H1 (cell line): ENCODE results near the gene FAM163A. TPM values are rescaled to one million over a fixed set of nuclear protein-coding genes. Genes with fewer than 3 reads are reported as not detected.
"Not testable (repeated sequence)": the region's sequence is repeated elsewhere in the genome, so short reads cannot be mapped to it uniquely, and the experiment has no call there.

Experiments used
- CTCF ChIA-PET: fragments of 300-600 bp; sonication (Branson Sonifier 250); formaldehyde crosslinking; loops from one replicate; lab custom pipeline; 2021; ENCODE audit not compliant: partially characterized antibody; lab: Charles Lee
- POLR2A ChIA-PET: fragments of 300-600 bp; sonication (Branson Sonifier 250); formaldehyde crosslinking; loops from one replicate; lab custom pipeline; 2021; ENCODE audit warnings: inconsistent platforms; ENCODE audit not compliant: partially characterized antibody; lab: Charles Lee
- DNase-seq, 2 experiments: peaks; one replicate each; pipeline versions ENCODE4 v3.0.0 to v3.0.0-alpha.2; 2010 to 2022; ENCODE audit warnings: low spot score in 2 of 2, low read depth in 1 of 2, mixed read lengths in 1 of 2
- FAIRE-seq: peaks from 2 replicates; lab custom pipeline; 2011; peaks lifted over from hg19 to GRCh38; lab: Jason Lieb, UNC
- H2AFZ ChIP-seq: 2 replicates; pipeline ENCODE4 v1.8.1; 2012; ENCODE audit warnings: low read length, inconsistent platforms
- H2AK5ac ChIP-seq: 2 replicates; pipeline ENCODE4 v1.6.1; 2013; ENCODE audit warnings: low read depth, low read length
- H2BK120ac ChIP-seq: replicated peaks from 2 replicates; pipeline ENCODE3; 2013; ENCODE audit warnings: low read depth, low read length, inconsistent platforms
- H2BK12ac ChIP-seq: 2 replicates; pipeline ENCODE4 v1.6.1; 2013; ENCODE audit warnings: low read depth, low read length
- H2BK15ac ChIP-seq: 2 replicates; pipeline ENCODE4 v1.6.1; 2013; ENCODE audit warnings: low read length
- H2BK20ac ChIP-seq: 2 replicates; pipeline ENCODE4 v1.6.1; 2013; ENCODE audit warnings: low read length
- H2BK5ac ChIP-seq: 2 replicates; pipeline ENCODE4 v1.6.1; 2013; ENCODE audit warnings: low read depth, low read length
- H3K14ac ChIP-seq: 2 replicates; pipeline ENCODE4 v1.6.1; 2013; ENCODE audit warnings: inconsistent platforms; ENCODE audit not compliant: insufficient read length
- H3K18ac ChIP-seq: 2 replicates; pipeline ENCODE4 v1.6.1; 2013; ENCODE audit warnings: low read length; ENCODE audit errors: extremely low read depth
- H3K23ac ChIP-seq: 2 replicates; pipeline ENCODE4 v1.6.1; 2013; ENCODE audit warnings: inconsistent platforms; ENCODE audit not compliant: insufficient read length
- H3K23me2 ChIP-seq: 2 replicates; pipeline ENCODE4 v1.6.1; 2013; ENCODE audit warnings: low read depth, low read length
- H3K27ac ChIP-seq: 2 replicates; pipeline ENCODE4 v1.6.1; 2011; ENCODE audit warnings: low read depth, low read length, inconsistent platforms
- H3K27me3 ChIP-seq, 4 experiments: replicated peaks in 1 of 4; 1 replicate in 1 of 4; 2 replicates in 3 of 4; pipeline versions ENCODE4 v1.6.1 to v1.8.1; 2011 to 2013; ENCODE audit warnings: low read length in 3 of 4, mild to moderate bottlenecking in 3 of 4, inconsistent platforms in 2 of 4, mixed read lengths in 2 of 4, moderate library complexity in 1 of 4; ENCODE audit not compliant: control insufficient read depth in 3 of 4, insufficient read depth in 3 of 4; ENCODE audit errors: extremely low read depth in 1 of 4
- H3K36me3 ChIP-seq, 4 experiments: 2 replicates each; pipeline versions ENCODE4 v1.6.1 to v1.8.1; 2011 to 2013; ENCODE audit warnings: mild to moderate bottlenecking in 4 of 4, low read length in 3 of 4, moderate library complexity in 2 of 4, control low read depth in 1 of 4, inconsistent platforms in 1 of 4; ENCODE audit not compliant: insufficient read depth in 4 of 4, control insufficient read depth in 2 of 4
- H3K4ac ChIP-seq: replicated peaks from 2 replicates; pipeline ENCODE3; 2013; ENCODE audit warnings: low read length, low read depth, mixed read lengths, inconsistent platforms; ENCODE audit not compliant: insufficient read length
- H3K4me1 ChIP-seq, 4 experiments: replicated peaks in 1 of 4; 1 replicate in 1 of 4; 2 replicates in 3 of 4; pipeline versions ENCODE4 v1.6.1 to v1.8.1; 2011 to 2013; ENCODE audit warnings: low read length in 3 of 4, inconsistent platforms in 2 of 4, mixed read lengths in 1 of 4; ENCODE audit not compliant: insufficient read depth in 4 of 4, control insufficient read depth in 3 of 4
- H3K4me2 ChIP-seq, 2 experiments: 2 replicates each; pipeline versions ENCODE4 v1.6.1 to v1.8.1; 2011 to 2013; ENCODE audit warnings: low read depth in 2 of 2, low read length in 2 of 2, control low read depth in 1 of 2, inconsistent platforms in 1 of 2, mild to moderate bottlenecking in 1 of 2; ENCODE audit not compliant: insufficient read depth in 1 of 2
- H3K4me3 ChIP-seq, 4 experiments: fragments of 200-600, 300-600 bp in 1 of 4; sonication (generic), shearing (Covaris generic), sonication (Bioruptor Twin) in 1 of 4; 2 replicates each; pipeline versions ENCODE4 v1.5.1 to v1.8.1; 2011 to 2016; ENCODE audit warnings: low read length in 4 of 4, low read depth in 3 of 4, control low read depth in 2 of 4, inconsistent platforms in 2 of 4, mild to moderate bottlenecking in 2 of 4, mixed read lengths in 1 of 4, moderate library complexity in 1 of 4; ENCODE audit not compliant: insufficient read depth in 2 of 4; ENCODE audit errors: extremely low read depth in 1 of 4
- H3K56ac ChIP-seq: replicated peaks from 2 replicates; pipeline ENCODE3; 2013; ENCODE audit warnings: low read depth, mild to moderate bottlenecking, mixed read lengths, low read length, inconsistent platforms; ENCODE audit not compliant: insufficient read length
- H3K79me1 ChIP-seq: 2 replicates; pipeline ENCODE4 v1.6.1; 2013; ENCODE audit warnings: low read depth, low read length, control low read depth
- H3K79me2 ChIP-seq, 2 experiments: 2 replicates each; pipeline versions ENCODE4 v1.6.1 to v1.8.1; 2012 to 2013; ENCODE audit warnings: low read length in 2 of 2, mild to moderate bottlenecking in 2 of 2, inconsistent platforms in 1 of 2; ENCODE audit not compliant: insufficient read depth in 2 of 2, control insufficient read depth in 1 of 2
- H3K9ac ChIP-seq, 4 experiments: replicated peaks in 1 of 4; 1 replicate in 1 of 4; 2 replicates in 3 of 4; pipeline versions ENCODE4 v1.6.1 to v1.8.1; 2011 to 2013; ENCODE audit warnings: low read depth in 3 of 4, low read length in 3 of 4, control low read depth in 2 of 4, mild to moderate bottlenecking in 2 of 4, moderate library complexity in 2 of 4, inconsistent platforms in 1 of 4; ENCODE audit errors: extremely low read depth in 1 of 4
- H3K9me3 ChIP-seq, 2 experiments: 2 replicates each; pipeline versions ENCODE4 v1.6.1 to v1.8.1; 2012 to 2013; ENCODE audit warnings: mild to moderate bottlenecking in 2 of 2, moderate library complexity in 2 of 2, control low read depth in 1 of 2, inconsistent platforms in 1 of 2, low read depth in 1 of 2, low read length in 1 of 2, mixed read lengths in 1 of 2; ENCODE audit not compliant: insufficient read depth in 2 of 2
- H4K20me1 ChIP-seq, 2 experiments: replicated peaks in 1 of 2; 2 replicates each; pipeline versions ENCODE3 to v1.8.1; 2011 to 2013; ENCODE audit warnings: inconsistent platforms in 2 of 2, low read length in 2 of 2, mild to moderate bottlenecking in 1 of 2; ENCODE audit not compliant: insufficient read depth in 2 of 2, control insufficient read depth in 1 of 2
- H4K5ac ChIP-seq: 2 replicates; pipeline ENCODE4 v1.6.1; 2013; ENCODE audit warnings: low read length, low read depth, mixed read lengths, inconsistent platforms; ENCODE audit not compliant: insufficient read length
- H4K8ac ChIP-seq: 2 replicates; pipeline ENCODE4 v1.8.0; 2013; ENCODE audit warnings: mild to moderate bottlenecking, moderate library complexity, low read length, inconsistent platforms; ENCODE audit not compliant: insufficient read depth; ENCODE audit errors: extremely low read depth
- H4K91ac ChIP-seq: replicated peaks from 2 replicates; pipeline ENCODE3; 2013; ENCODE audit warnings: low read length, mixed read lengths, inconsistent platforms; ENCODE audit not compliant: insufficient read length
- KDM1A ChIP-seq: fragments of 200-600, 300-600 bp; sonication (generic); IDR thresholded peaks from 2 replicates; pipeline ENCODE4 v1.7.1; 2016; ENCODE audit warnings: mild to moderate bottlenecking, low read length, borderline replicate concordance
- WGBS, 2 experiments: shearing (Covaris generic) in 1 of 2; methylation state at CpG; one replicate each; pipeline versions ENCODE4 v1.1.6 to v1.1.7; 2013 to 2015; ENCODE audit warnings: low lambda C conversion rate in 2 of 2, mixed read lengths in 2 of 2, inconsistent platforms in 1 of 2, low coverage in 1 of 2, missing lambda C conversion rate in 1 of 2; ENCODE audit not compliant: insufficient replicate concordance in 2 of 2, insufficient coverage in 1 of 2, insufficient read length in 1 of 2; ENCODE audit errors: extremely low coverage in 1 of 2, missing lambda C conversion rate in 1 of 2; 5-methylcytosine and 5-hydroxymethylcytosine counted together
- polyA plus RNA-seq, 7 experiments: library from polyadenylated mRNA; depleted of rRNA in 3 of 7; stranded (reverse) in 5 of 7; unstranded in 2 of 7; fragments of >200 nt in 5 of 7; fragments of 200-250 nt in 2 of 7; gene quantifications; 1 replicate in 5 of 7; 2 replicates in 1 of 7; 4 replicates in 1 of 7; pipeline versions ENCODE4 v1.2.1 to v1.2.3, GENCODE V29; 2011 to 2013; ENCODE audit warnings: missing spikeins in 2 of 7, mixed read lengths in 2 of 7
- total RNA-seq: library from RNA; stranded (reverse); fragmentation: NEBNext Ultra II Directional; extraction: Animal tissue kit (Norgen Biotek cat#: 25700); gene quantifications from 2 replicates; pipeline ENCODE4 v1.2.1, GENCODE V29; 2021

FAM163A gene
- total and polyA plus RNA-seq, 2 of the 8 experiments (the other 6 are each of a cell fraction or from before 2014, with no cell fraction given), result 0.13 to 0.18 TPM

GRCh38 chr1:179853102-179853501, 110.0 kb downstream of the FAM163A start:
- H2BK120ac ChIP-seq, result no peak overlapping the region
- H4K91ac ChIP-seq, result no peak overlapping the region
- no peaks in the 10 kb centered on the region for H3K79me2 ChIP-seq
- H3K79me1 ChIP-seq, result no peaks in the 10 kb centered on the region; the same call in 1 of the 2 replicates
- no peaks in the 10 kb centered on the region for H3K9me3 ChIP-seq
- no peak overlapping the region for H3K4me2 ChIP-seq
- H2BK5ac ChIP-seq, result no peak overlapping the region
- no peak overlapping the region for H3K4me3 ChIP-seq
- no peaks in the 10 kb centered on the region for H3K27me3 ChIP-seq
- H2AFZ ChIP-seq, result no peak overlapping the region
- DNase-seq, result no peak
- H3K56ac ChIP-seq, result no peak overlapping the region
- H3K18ac ChIP-seq, result no peak overlapping the region
- H3K14ac ChIP-seq, result no peak overlapping the region
- peaks cover 2 to 35% (median 8%) of the 10 kb centered on the region in 4 experiments; a peak in 7 of 8 replicates for H3K36me3 ChIP-seq
- CTCF ChIA-PET, result interaction anchor here (1.8 kb wide), 1 partner anchor 38 kb away, joined by 7 read pairs; no protein-coding TSS in a partner anchor
- POLR2A ChIA-PET, result no interaction called here
- no peak overlapping the region for H3K27ac ChIP-seq
- no peaks in the 10 kb centered on the region for H3K23me2 ChIP-seq
- no peaks in the 10 kb centered on the region for H4K20me1 ChIP-seq
- H2AK5ac ChIP-seq, result no peak overlapping the region
- no peak overlapping the region for H3K23ac ChIP-seq
- no peak overlapping the region for H4K5ac ChIP-seq
- H2BK12ac ChIP-seq, result no peak overlapping the region
- H2BK15ac ChIP-seq, result no peak overlapping the region
- no peak overlapping the region for H3K4ac ChIP-seq
- no peak for FAIRE-seq
- H3K4me1 ChIP-seq, result no peaks in the 10 kb centered on the region
- 88% methylated on average over 1 of the region's 1 CpG; no CpG with 5 or more reads in 1 of the 2 experiments for WGBS, 2 experiments
- no peak overlapping the region for H2BK20ac ChIP-seq
- H3K9ac ChIP-seq, result no peak overlapping the region
- TF ChIP-seq KDM1A, result no peak
- H4K8ac ChIP-seq, result no peak overlapping the region

GRCh38 chr1:179855831-179856230, 112.7 kb downstream of the FAM163A start:
- H2BK5ac ChIP-seq, H3K18ac ChIP-seq, H2BK120ac ChIP-seq, H3K9ac ChIP-seq, H3K56ac ChIP-seq, H3K79me1 ChIP-seq, H3K14ac ChIP-seq, H2BK20ac ChIP-seq, H2BK15ac ChIP-seq, H3K4me1 ChIP-seq, H3K4me3 ChIP-seq, FAIRE-seq, H3K9me3 ChIP-seq, CTCF ChIA-PET, H3K23ac ChIP-seq, H3K23me2 ChIP-seq, H4K20me1 ChIP-seq, H4K91ac ChIP-seq, DNase-seq, H3K4me2 ChIP-seq, H2AFZ ChIP-seq, H2AK5ac ChIP-seq, POLR2A ChIA-PET, H4K8ac ChIP-seq, H3K27me3 ChIP-seq, H4K5ac ChIP-seq, H3K4ac ChIP-seq, H3K27ac ChIP-seq, H2BK12ac ChIP-seq, H3K79me2 ChIP-seq: not testable (repeated sequence)
- WGBS, 2 experiments, result 88% methylated on average over 4 of the region's 4 CpGs; no CpG with 5 or more reads in 1 of the 2 experiments
- H3K36me3 ChIP-seq, result peaks cover 0 to 18% (median 3%) of the 10 kb centered on the region in 4 experiments; a peak in 7 of 8 replicates
